Stimulated activated CD4-positive, alpha-beta T cell treated with anti-CD3 and anti-CD28 coated beads, Interleukin-1b, Interleukin-23, amount 100 ng/mL, for 1 hour (primary cell): ENCODE data around the gene DUSP14.
"Not testable (repeated sequence)": the region's sequence is repeated elsewhere in the genome, so short reads cannot be mapped to it uniquely, and the experiment has no call there.

Experiments
- DNase-seq, 2 donors: peaks; one replicate each; pipeline ENCODE4 v3.0.0-alpha.2; 2020; ENCODE audit warnings: low read depth in 2 of 2

Gene DUSP14

DNA sequence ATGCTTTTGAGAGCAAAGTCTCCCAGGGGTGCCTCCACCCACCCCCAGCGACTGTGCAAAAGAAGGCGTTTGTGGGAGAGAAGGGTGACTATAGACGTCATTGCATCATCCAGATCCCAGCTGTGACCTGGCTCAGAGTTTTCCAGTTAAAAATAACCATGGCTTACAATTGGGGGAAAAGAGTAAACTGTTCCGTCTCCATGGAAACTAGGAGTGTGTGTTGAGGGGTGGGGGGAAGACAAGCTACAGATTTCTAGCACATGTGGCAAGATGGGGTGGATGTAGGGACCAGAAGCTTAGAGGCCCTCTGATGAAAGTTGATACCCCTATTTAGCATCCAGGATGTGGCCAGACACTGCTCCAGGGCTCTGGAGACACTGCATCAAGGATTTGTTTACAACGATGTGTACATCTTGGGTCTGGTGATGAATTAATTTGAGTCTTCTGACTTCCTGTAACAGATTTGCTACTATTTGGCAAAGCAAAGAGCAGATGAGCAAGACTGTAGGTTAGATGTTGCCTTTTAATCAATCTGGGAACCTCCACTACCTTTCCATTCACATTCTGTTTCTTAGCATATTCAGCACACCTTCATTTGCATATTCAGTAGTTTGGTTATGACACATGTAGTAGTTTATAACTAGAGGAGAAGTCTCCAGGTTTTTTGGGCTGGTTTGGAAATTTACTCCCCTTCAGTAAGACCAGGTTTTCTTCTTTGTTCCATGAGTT, 6.2 kb upstream of the DUSP14 start:
- DNase-seq = no peak

DNA sequence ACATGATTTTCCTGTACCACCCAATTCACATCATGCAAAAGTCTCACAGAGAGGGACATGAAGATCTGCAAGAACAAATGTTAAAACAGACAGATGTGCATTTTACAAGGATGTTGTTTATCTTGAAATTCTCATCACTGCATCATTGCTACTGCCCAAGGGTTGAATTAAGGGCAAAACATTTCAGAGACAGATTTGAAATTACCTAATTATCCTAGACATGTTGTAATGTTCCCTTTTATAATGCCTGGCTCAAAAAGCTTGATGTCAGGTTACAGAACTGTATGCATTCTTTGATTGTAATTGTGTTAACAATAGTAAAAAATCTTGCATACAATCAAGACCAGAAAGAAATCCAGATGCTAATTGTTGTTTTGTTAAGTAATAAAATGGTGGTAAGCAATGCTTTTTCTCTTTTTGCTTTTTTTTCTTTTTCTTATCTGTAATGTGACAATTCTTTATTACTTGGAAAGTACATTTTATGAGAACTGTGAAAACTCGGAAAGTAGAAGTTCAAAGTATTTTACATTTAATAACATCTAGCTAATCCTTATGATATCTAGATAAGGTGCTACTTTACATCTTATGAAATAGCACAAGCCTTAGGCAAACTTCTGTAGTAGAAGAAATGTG, 3.6 kb upstream of the DUSP14 start:
- DNase-seq = no peak

- DNase-seq = no peak
Observed at GRCh38 chr17:37488009-37488604, 1.6 kb upstream of the DUSP14 start.

DNA sequence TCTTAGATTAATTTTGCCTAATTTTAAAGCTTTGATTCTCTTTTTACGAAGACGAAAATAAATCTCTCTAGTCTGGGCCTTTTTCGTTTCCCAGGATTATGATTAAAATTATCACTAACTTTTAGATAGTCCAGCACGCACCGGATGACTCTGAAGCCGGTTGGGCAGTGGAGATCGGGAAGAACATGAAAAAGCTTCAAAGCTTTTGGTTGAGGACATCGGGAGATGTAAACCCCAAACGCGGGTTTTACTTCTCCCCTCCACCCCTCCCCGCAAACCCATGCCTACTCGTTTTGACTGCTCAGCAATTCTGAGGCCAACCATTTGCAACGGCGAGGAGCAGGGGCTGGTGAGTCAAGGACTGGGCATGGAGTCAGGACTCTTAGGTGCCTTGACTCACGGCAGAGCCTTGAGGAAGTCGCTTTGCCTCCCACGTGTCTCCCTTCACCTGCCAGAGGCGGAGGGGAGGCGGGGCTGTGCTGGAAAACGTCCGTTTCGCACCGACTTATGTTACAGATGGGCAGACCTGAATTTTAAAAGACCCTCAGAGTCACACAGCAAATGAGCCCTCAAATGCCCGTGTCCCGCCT, 989 bp upstream of the DUSP14 start:
- peak; percentile 11 to 28 for DNase-seq

GRCh38 chr17:37490022-37490587, 414 bp downstream of the DUSP14 start:
- DNase-seq = peak; percentile 34 to 58

- no peak for DNase-seq
Observed at GRCh38 chr17:37490638-37491614, 1.2 kb downstream of the DUSP14 start.

DNA sequence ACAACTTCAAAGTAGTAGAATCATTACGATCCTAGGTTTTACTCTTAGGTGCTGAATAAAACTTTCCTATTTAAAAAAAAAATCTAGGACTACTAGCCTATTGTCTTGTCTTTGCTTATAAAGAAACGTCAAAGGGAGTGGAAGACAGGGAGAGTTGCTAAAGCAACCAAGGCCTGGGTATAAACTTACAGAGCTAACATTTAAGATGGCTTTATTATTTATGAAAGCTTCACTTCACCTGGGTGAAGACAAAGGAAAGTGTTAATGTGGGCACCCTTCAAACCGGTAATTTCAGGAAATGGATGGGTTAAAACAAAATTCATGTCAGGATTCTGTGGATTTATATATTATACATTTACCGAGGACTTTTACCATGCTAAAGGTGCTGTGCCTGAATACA, 2.5 kb downstream of the DUSP14 start:
- DNase-seq = no peak

DNA sequence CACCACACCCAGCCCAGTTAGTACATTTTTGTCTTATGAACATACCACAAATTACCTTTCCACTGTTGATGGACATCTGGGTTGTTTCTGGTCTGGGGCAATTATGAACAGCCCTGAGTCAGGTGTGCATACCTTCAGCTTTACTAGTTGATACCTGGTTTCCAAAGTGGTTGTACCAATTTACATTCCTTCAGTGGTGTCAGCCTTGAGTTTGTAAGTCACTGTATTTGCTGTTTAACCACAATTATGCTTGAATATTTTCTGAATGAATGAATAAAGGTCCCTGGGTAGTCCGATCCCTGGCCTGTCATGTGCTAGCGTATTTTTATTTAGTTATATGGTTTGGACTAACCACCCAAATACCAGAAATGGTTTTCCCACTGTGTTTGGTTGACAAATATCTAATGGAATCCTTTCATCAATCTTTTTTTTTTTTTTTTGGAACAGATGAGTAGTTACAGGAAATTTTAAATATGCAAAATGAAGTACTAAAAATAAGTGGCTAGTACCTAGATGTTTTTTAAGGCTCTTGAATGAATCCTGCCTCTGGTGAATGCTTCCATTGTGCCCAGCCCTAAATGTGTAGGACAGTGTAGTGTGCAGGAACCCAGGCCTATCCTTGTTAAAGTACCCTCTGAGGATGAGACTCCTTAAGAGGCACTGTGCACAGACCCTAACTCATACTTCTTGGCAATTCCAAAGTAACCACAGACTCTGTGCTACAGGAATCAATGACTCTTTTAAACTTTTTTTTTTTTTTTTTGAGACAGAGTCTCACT, 3.7 kb downstream of the DUSP14 start:
- DNase-seq = no peak

DNA sequence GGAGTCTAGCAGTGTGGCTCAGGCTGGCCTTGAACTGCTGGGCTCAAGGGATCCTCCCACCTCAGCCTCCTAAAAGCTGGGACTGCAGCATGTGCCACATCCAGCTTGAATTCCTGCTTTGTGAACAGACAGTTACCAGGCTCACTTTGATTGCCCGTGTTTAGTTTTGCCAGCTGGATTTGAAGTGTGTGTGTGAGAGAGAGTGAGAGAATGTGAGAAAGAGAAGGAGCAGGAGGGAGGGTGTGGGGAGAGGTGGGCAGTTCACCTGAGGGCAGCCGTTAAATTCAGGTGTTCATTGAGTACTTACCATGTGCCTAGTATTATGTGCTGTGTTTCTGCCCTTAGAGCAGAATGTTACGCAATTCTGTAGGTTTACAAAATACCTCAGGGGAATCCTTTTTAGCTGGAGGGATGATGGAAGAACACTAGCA, 4.7 kb downstream of the DUSP14 start:
- no peak for DNase-seq

- DNase-seq = no peak
Observed at GRCh38 chr17:37494971-37495370, 5.3 kb downstream of the DUSP14 start.

- DNase-seq = no peak
Observed at GRCh38 chr17:37500378-37500777, 10.7 kb downstream of the DUSP14 start.

- DNase-seq = no peak
Observed at GRCh38 chr17:37502009-37502936, 12.6 kb downstream of the DUSP14 start.

GRCh38 chr17:37503148-37503547, 13.5 kb downstream of the DUSP14 start:
- DNase-seq = no peak

GRCh38 chr17:37505333-37505732, 15.6 kb downstream of the DUSP14 start:
- DNase-seq = no peak

- DNase-seq = no peak
Observed at GRCh38 chr17:37506678-37507077, 17.0 kb downstream of the DUSP14 start.

GRCh38 chr17:37507111-37507510, 17.4 kb downstream of the DUSP14 start:
- DNase-seq = no peak

DNA sequence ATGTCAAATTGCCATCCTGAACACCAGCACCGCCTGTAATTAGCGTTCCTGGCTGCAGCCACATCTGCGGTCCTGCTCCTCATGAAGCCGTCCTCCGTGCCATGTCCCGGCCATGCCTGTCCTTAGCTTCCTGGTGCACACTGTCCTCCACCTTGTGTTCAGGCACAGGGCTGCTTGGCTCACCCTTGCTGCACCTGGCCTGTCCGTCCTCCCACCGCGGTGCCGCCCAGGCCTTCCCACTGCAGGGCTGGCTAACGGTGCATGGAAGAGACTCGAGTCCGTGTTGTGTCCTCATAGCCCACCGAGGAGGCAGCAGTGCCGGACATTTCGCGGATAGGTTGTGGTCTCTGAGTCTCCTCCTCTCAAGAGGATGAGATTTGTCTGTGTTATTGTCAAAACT, 20.4 kb downstream of the DUSP14 start:
- DNase-seq = no peak

DNA sequence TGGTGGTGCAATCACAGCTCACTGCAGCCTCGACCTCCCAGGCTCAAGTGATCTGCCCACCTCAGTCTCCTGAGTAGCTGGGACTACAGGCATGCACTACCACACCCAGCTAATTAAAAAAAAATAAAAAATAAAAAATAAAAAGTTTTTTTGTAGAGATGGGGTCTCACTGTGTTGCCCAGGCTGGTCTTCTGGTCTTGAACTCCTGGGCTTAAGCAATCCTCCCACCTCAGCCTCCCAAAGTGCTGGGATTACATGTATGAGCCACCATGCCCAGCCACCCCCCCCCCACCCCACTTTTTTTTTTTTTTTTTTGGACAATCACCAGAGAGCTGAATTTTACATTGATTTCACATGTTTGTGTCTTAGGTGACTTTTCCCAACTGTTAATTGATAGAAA, 22.0 kb downstream of the DUSP14 start:
- DNase-seq = not testable (repeated sequence)

DNA sequence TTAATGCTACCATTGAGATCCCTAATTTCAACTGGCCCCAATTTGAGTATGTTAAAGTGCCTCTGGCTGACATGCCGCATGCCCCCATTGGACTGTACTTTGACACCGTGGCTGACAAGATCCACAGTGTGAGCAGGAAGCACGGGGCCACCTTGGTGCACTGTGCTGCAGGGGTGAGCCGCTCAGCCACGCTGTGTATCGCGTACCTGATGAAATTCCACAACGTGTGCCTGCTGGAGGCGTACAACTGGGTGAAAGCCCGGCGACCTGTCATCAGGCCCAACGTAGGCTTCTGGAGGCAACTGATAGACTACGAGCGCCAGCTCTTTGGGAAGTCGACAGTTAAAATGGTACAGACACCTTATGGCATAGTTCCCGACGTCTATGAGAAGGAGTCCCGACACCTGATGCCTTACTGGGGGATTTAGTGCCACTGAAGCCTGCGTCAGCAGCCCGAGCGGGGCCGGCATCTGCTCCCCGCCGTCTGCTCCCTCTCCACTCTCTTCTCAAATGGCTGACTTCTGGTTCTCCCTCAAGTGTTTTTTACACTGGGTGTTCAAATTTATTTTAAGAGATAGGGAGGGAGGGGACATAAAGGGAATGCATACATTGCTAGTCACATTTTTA, 22.9 kb downstream of the DUSP14 start:
- no peak for DNase-seq
